H9 (cell line): ENCODE data around the gene ASTN1. TPM values are rescaled to one million over a fixed set of nuclear protein-coding genes. Genes with fewer than 3 reads are reported as not detected.

ENCODE experiments used
- DNase-seq: peaks from one replicate; pipeline ENCODE4 v3.0.0-alpha.2; 2017
- H2AFZ ChIP-seq: one replicate; pipeline ENCODE4 v1.6.1; 2013; ENCODE audit warnings: mild to moderate bottlenecking, low read length, control low read depth, moderate library complexity
- H2AK5ac ChIP-seq: 2 replicates; pipeline ENCODE4 v1.6.1; 2013; ENCODE audit warnings: low read length, control low read depth, mixed read lengths; ENCODE audit not compliant: insufficient read length
- H2BK120ac ChIP-seq: one replicate; pipeline ENCODE4 v1.6.1; 2013; ENCODE audit warnings: low read depth, mild to moderate bottlenecking, low read length, control low read depth, inconsistent platforms; ENCODE audit not compliant: poor library complexity, severe bottlenecking
- H2BK12ac ChIP-seq: 2 replicates; pipeline ENCODE4 v1.6.1; 2013; ENCODE audit warnings: low read length, control low read depth, mixed read lengths, low read depth; ENCODE audit not compliant: insufficient read length
- H2BK15ac ChIP-seq: 2 replicates; pipeline ENCODE4 v1.6.1; 2013; ENCODE audit warnings: low read depth, low read length, control low read depth
- H2BK20ac ChIP-seq: one replicate; pipeline ENCODE4 v1.6.1; 2013; ENCODE audit warnings: low read depth, mild to moderate bottlenecking, low read length, control low read depth, inconsistent platforms; ENCODE audit not compliant: poor library complexity, severe bottlenecking
- H2BK5ac ChIP-seq: 2 replicates; pipeline ENCODE4 v1.6.1; 2013; ENCODE audit warnings: low read length, control low read depth, mixed read lengths; ENCODE audit not compliant: insufficient read length
- H3K14ac ChIP-seq: 2 replicates; pipeline ENCODE4 v1.6.1; 2013; ENCODE audit warnings: low read length, control low read depth; ENCODE audit not compliant: insufficient read depth
- H3K18ac ChIP-seq: 2 replicates; pipeline ENCODE4 v1.6.1; 2013; ENCODE audit warnings: low read depth, mild to moderate bottlenecking, mixed read lengths, low read length, control low read depth; ENCODE audit not compliant: insufficient read length
- H3K23ac ChIP-seq: 2 replicates; pipeline ENCODE4 v1.6.1; 2013; ENCODE audit warnings: low read length, control low read depth, mixed read lengths, low read depth; ENCODE audit not compliant: insufficient read length
- H3K23me2 ChIP-seq: 2 replicates; pipeline ENCODE4 v1.6.1; 2013; ENCODE audit warnings: low read depth, mild to moderate bottlenecking, mixed read lengths, low read length, control low read depth; ENCODE audit not compliant: insufficient read length, poor library complexity, severe bottlenecking
- H3K27ac ChIP-seq: 2 replicates; pipeline ENCODE4 v1.5.1; 2013; ENCODE audit warnings: low read length, control low read depth, mixed read lengths, low read depth; ENCODE audit not compliant: insufficient read length
- H3K27me3 ChIP-seq: 2 replicates; pipeline ENCODE4 v1.6.1; 2013; ENCODE audit warnings: low read length, control low read depth, inconsistent platforms; ENCODE audit not compliant: insufficient read depth
- H3K4ac ChIP-seq: 2 replicates; pipeline ENCODE4 v1.6.1; 2013; ENCODE audit warnings: low read depth, mild to moderate bottlenecking, control low read depth, inconsistent platforms, low read length, moderate library complexity
- H3K4me1 ChIP-seq: 2 replicates; pipeline ENCODE4 v1.6.1; 2013; ENCODE audit warnings: low read length, control low read depth, inconsistent platforms; ENCODE audit not compliant: insufficient read depth
- H3K4me2 ChIP-seq: 2 replicates; pipeline ENCODE4 v1.6.1; 2013; ENCODE audit warnings: low read length, control low read depth, mixed read lengths; ENCODE audit not compliant: insufficient read length, insufficient read depth
- H3K56ac ChIP-seq: 2 replicates; pipeline ENCODE4 v1.6.1; 2013; ENCODE audit warnings: low read depth, mild to moderate bottlenecking, mixed read lengths, low read length, control low read depth; ENCODE audit not compliant: insufficient read length
- H3K79me1 ChIP-seq: 2 replicates; pipeline ENCODE4 v1.6.1; 2013; ENCODE audit warnings: low read depth, mild to moderate bottlenecking, moderate library complexity, low read length, control low read depth, inconsistent platforms; ENCODE audit not compliant: insufficient read depth, poor library complexity, severe bottlenecking
- H3K79me2 ChIP-seq: 2 replicates; pipeline ENCODE4 v1.6.1; 2013; ENCODE audit warnings: low read length, control low read depth, inconsistent platforms; ENCODE audit not compliant: insufficient read depth
- H3K9ac ChIP-seq: 2 replicates; pipeline ENCODE4 v1.6.1; 2013; ENCODE audit warnings: low read length, control low read depth, mixed read lengths; ENCODE audit not compliant: insufficient read length; ENCODE audit errors: extremely low read depth
- H3K9me3 ChIP-seq: one replicate; pipeline ENCODE4 v1.6.1; 2013; ENCODE audit warnings: low read depth, low read length, inconsistent platforms; ENCODE audit not compliant: control insufficient read depth
- H3T11ph ChIP-seq: one replicate; pipeline ENCODE4 v1.6.1; 2013; ENCODE audit warnings: mild to moderate bottlenecking, low read length, control low read depth, inconsistent platforms
- H4K20me1 ChIP-seq: one replicate; pipeline ENCODE4 v1.6.1; 2013; ENCODE audit not compliant: control insufficient read depth, insufficient read length, insufficient read depth
- H4K5ac ChIP-seq: 2 replicates; pipeline ENCODE4 v1.6.1; 2013; ENCODE audit warnings: low read depth, mild to moderate bottlenecking, mixed read lengths, low read length, control low read depth; ENCODE audit not compliant: insufficient read length
- H4K8ac ChIP-seq: replicated peaks from 2 replicates; pipeline ENCODE4 v1.6.1; 2013; ENCODE audit warnings: low read length, control low read depth, mixed read lengths, low read depth; ENCODE audit not compliant: insufficient read length
- H4K91ac ChIP-seq: 2 replicates; pipeline ENCODE4 v1.6.1; 2013; ENCODE audit warnings: low read depth, mild to moderate bottlenecking, moderate library complexity, mixed read lengths, low read length, control low read depth; ENCODE audit not compliant: insufficient read length
- H3K27ac Mint-ChIP-seq, 3 experiments: 2 replicates in 2 of 3; 3 replicates in 1 of 3; pipeline ENCODE4 v1.8.0; 2020 to 2021; ENCODE audit warnings: mixed read lengths in 3 of 3, mild to moderate bottlenecking in 1 of 3, moderate library complexity in 1 of 3
- H3K27me3 Mint-ChIP-seq: 2 replicates; pipeline ENCODE4 v1.8.0; 2021; ENCODE audit warnings: low read depth, mild to moderate bottlenecking, moderate library complexity, mixed read lengths
- H3K36me3 Mint-ChIP-seq, 3 experiments: 2 replicates in 2 of 3; 3 replicates in 1 of 3; pipeline ENCODE4 v1.8.0; 2020 to 2021; ENCODE audit warnings: low read depth in 3 of 3, mixed read lengths in 3 of 3; ENCODE audit not compliant: insufficient read depth in 1 of 3
- H3K4me1 Mint-ChIP-seq, 2 experiments: 2 replicates each; pipeline ENCODE4 v1.8.0; 2020; ENCODE audit warnings: mixed read lengths in 2 of 2
- H3K4me3 Mint-ChIP-seq, 2 experiments: 2 replicates in 1 of 2; 3 replicates in 1 of 2; pipeline ENCODE4 v1.8.0; 2020 to 2021; ENCODE audit warnings: mild to moderate bottlenecking in 2 of 2, mixed read lengths in 2 of 2, moderate library complexity in 1 of 2
- H3K9me3 Mint-ChIP-seq, 2 experiments: 2 replicates in 1 of 2; 3 replicates in 1 of 2; pipeline ENCODE4 v1.8.0; 2020; ENCODE audit warnings: mild to moderate bottlenecking in 2 of 2, mixed read lengths in 2 of 2, moderate library complexity in 1 of 2
- WGBS: extraction: QIAGEN DNeasy Blood & Tissue Kit; methylation state at CpG from one replicate; pipeline ENCODE4 v1.1.7; 2013; ENCODE audit warnings: missing lambda C conversion rate, low lambda C conversion rate, mixed read lengths; ENCODE audit not compliant: insufficient read length; ENCODE audit errors: extremely low coverage; 5-methylcytosine and 5-hydroxymethylcytosine counted together
- total RNA-seq: library from RNA; stranded (reverse); gene quantifications from 2 replicates; pipeline ENCODE4 v1.2.1, GENCODE V29; 2021
- TF ChIP-seq, protein P1 (sequence below): fragments of 200-600 bp; sonication (generic); conservative IDR thresholded peaks from 3 replicates; pipeline ENCODE4 v1.8.0; 2021; ENCODE audit warnings: antibody characterized with exemption, mild to moderate bottlenecking

ASTN1 gene
- total RNA-seq, 1 experiment from 2014 or later, result 0.98 TPM

DNA sequence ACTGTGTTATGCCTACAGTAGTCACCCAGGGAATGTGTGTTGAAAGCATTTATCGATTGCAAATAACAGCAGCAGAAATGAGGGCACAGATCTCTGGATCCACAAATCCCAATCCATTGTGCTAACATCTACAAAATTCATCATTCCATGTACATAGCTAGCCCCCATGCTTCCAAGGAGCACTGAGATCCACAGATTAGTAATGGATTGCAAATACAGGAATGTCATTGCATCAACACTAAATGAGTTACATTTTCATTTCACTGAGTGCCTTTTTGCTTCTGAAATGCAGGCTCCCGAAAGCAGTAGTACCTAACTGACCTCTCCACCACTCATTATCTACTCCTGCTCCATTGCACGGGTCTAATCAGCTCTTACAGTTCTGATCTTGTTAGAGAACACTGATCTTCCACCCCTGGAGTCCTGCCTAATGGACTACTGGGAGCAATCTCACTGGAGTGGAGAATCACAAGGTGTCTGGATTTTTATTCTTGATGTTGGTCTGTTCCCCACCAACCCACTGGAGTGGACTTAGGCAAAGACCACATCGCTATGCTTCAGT is 30.5 kb downstream of the ASTN1 start:
- Histone ChIP-seq H4K91ac (no peak overlapping the region), H3K18ac (no peak overlapping the region)
- H3K4me3 Mint-ChIP-seq, result no peak overlapping the region

More for the DNA sequence above, 30.5 kb downstream of the ASTN1 start:
- Histone ChIP-seq H2BK5ac (no peak overlapping the region), H3K79me2 (0 out of 2 replicates have a peak, but pooled peaks cover 2% of the 10 kb centered on the region), H3K27me3 (no peaks in the 10 kb centered on the region), H2BK20ac (no peak overlapping the region), H3K4me1 (peaks cover 4% of the 10 kb centered on the region; the same call in 1 of the 2 replicates), H2BK120ac (no peak overlapping the region), H4K5ac (no peak overlapping the region), H3K23me2 (no peaks in the 10 kb centered on the region), H4K20me1 (no peaks in the 10 kb centered on the region), H2BK12ac (no peak overlapping the region), H3K4ac (no peak overlapping the region), H3K27ac (no peak overlapping the region), H4K8ac (no peak overlapping the region), H3K4me2 (no peak overlapping the region), H3K9ac (no peak overlapping the region), H2BK15ac (no peak overlapping the region), H3T11ph (no peak overlapping the region), H3K56ac (no peak overlapping the region), H2AFZ (no peak overlapping the region), H3K9me3 (no peaks in the 10 kb centered on the region), H3K79me1 (no peaks in the 10 kb centered on the region), H2AK5ac (no peak overlapping the region), H3K23ac (no peak overlapping the region), H3K14ac (no peak overlapping the region)
- no peak for DNase-seq
- Mint-ChIP-seq H3K36me3 (peaks cover 0 to 2% (median 0%) of the 10 kb centered on the region in 3 experiments; a peak in 1 of 7 replicates), H3K27ac (no peak overlapping the region), H3K4me1 (peaks cover 2 to 6% of the 10 kb centered on the region in 2 experiments; a peak in 3 of 4 replicates), H3K27me3 (peaks cover 5% of the 10 kb centered on the region; the same call in 1 of the 2 replicates), H3K9me3 (no peaks in the 10 kb centered on the region)
- TF ChIP-seq, protein P1, sequence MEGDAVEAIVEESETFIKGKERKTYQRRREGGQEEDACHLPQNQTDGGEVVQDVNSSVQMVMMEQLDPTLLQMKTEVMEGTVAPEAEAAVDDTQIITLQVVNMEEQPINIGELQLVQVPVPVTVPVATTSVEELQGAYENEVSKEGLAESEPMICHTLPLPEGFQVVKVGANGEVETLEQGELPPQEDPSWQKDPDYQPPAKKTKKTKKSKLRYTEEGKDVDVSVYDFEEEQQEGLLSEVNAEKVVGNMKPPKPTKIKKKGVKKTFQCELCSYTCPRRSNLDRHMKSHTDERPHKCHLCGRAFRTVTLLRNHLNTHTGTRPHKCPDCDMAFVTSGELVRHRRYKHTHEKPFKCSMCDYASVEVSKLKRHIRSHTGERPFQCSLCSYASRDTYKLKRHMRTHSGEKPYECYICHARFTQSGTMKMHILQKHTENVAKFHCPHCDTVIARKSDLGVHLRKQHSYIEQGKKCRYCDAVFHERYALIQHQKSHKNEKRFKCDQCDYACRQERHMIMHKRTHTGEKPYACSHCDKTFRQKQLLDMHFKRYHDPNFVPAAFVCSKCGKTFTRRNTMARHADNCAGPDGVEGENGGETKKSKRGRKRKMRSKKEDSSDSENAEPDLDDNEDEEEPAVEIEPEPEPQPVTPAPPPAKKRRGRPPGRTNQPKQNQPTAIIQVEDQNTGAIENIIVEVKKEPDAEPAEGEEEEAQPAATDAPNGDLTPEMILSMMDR, result no peak
- WGBS, result no CpG with 5 or more reads among the region's 4 CpGs
